ENCODE measurements around the gene NLRP1.

NLRP1 gene

GRCh38 chr17:5485270-5486205 lies 98.8 kb downstream of the NLRP1 start, which contains the start of gene DERL2:
TSS of gene DERL2 (minus strand) at chr17:5486178. CDS start at chr17:5486161, 17 bp downstream.
- Histone ChIP-seq H3K36me3 (ENCODE audit: insufficient read depth, low read length) (peaks cover 77% of the 10 kb centered on the region), H3K27me3 (ENCODE audit: insufficient read depth, low read length, poor library complexity) (no peaks in the 10 kb centered on the region), H3K4me3 (ENCODE audit: low read depth in 1 of 2, low read length in 2 of 2) (peak within 1 kb of the TSS; percentile 91 to 92), H3K27ac (ENCODE audit: low read length) (peak within 1 kb of the TSS; percentile 99), H4K20me1 (ENCODE audit: insufficient read depth, low read length) (peaks cover 39% of the 10 kb centered on the region), H3K9ac (ENCODE audit: low read depth, low read length) (peak within 1 kb of the TSS; percentile 93), H3K9me3 (ENCODE audit: insufficient read depth, low read length, severe bottlenecking) (no peaks in the 10 kb centered on the region), H3K79me2 (ENCODE audit: insufficient read depth, low read length) (peaks cover 80% of the 10 kb centered on the region), H3K4me2 (ENCODE audit: insufficient read depth, low read length) (peak within 1 kb of the TSS; percentile 97), H3K4me1 (ENCODE audit: insufficient read depth, low read length) (peaks cover 46% of the 10 kb centered on the region), H2AFZ (ENCODE audit: low read depth, low read length) (peak within 1 kb of the TSS; percentile 98)
- ATAC-seq (ENCODE audit: insufficient read depth, low read depth) (peak; percentile 10), DNase-seq (no peak)
- TF ChIP-seq EZH2 (IDR thresholded peaks at IDR 0.05; ENCODE audit: borderline replicate concordance, low read depth, low read length, severe bottlenecking): no peak

- Histone ChIP-seq H3K79me2 (ENCODE audit: insufficient read depth, low read length) (peaks cover 68% of the 10 kb centered on the region), H3K4me3 (ENCODE audit: low read depth in 1 of 2, low read length in 2 of 2) (no peak overlapping the region), H2AFZ (ENCODE audit: low read depth, low read length) (no peak overlapping the region), H3K27ac (ENCODE audit: low read length) (no peak overlapping the region), H3K36me3 (ENCODE audit: insufficient read depth, low read length) (peaks cover 81% of the 10 kb centered on the region), H3K9ac (ENCODE audit: low read depth, low read length) (no peak overlapping the region), H4K20me1 (ENCODE audit: insufficient read depth, low read length) (0 out of 2 replicates have a peak, but pooled peaks cover 2% of the 10 kb centered on the region), H3K27me3 (ENCODE audit: insufficient read depth, low read length, poor library complexity) (no peaks in the 10 kb centered on the region), H3K9me3 (ENCODE audit: insufficient read depth, low read length, severe bottlenecking) (no peaks in the 10 kb centered on the region), H3K4me1 (ENCODE audit: insufficient read depth, low read length) (peaks cover 27% of the 10 kb centered on the region), H3K4me2 (ENCODE audit: insufficient read depth, low read length) (no peak overlapping the region)
- ATAC-seq (ENCODE audit: insufficient read depth, low read depth) (no peak), DNase-seq (no peak)
- TF ChIP-seq CTCF (IDR thresholded peaks at IDR 0.05; ENCODE audit: borderline replicate concordance, extremely low read depth, low read length, poor library complexity, severe bottlenecking): no peak
- TF ChIP-seq EZH2 (IDR thresholded peaks at IDR 0.05; ENCODE audit: borderline replicate concordance, low read depth, low read length, severe bottlenecking): no peak
These were observed 102.9 kb downstream of the NLRP1 start for GRCh38 chr17:5481451-5481850.

- Histone ChIP-seq H4K20me1 (ENCODE audit: insufficient read depth, low read length) (0 out of 2 replicates have a peak, but pooled peaks cover 2% of the 10 kb centered on the region), H3K36me3 (ENCODE audit: insufficient read depth, low read length) (peaks cover 85% of the 10 kb centered on the region), H3K27ac (ENCODE audit: low read length) (no peak overlapping the region), H2AFZ (ENCODE audit: low read depth, low read length) (no peak overlapping the region), H3K4me1 (ENCODE audit: insufficient read depth, low read length) (peaks cover 27% of the 10 kb centered on the region), H3K4me3 (ENCODE audit: low read depth in 1 of 2, low read length in 2 of 2) (no peak overlapping the region), H3K79me2 (ENCODE audit: insufficient read depth, low read length) (peaks cover 68% of the 10 kb centered on the region), H3K9me3 (ENCODE audit: insufficient read depth, low read length, severe bottlenecking) (no peaks in the 10 kb centered on the region), H3K9ac (ENCODE audit: low read depth, low read length) (no peak overlapping the region), H3K27me3 (ENCODE audit: insufficient read depth, low read length, poor library complexity) (no peaks in the 10 kb centered on the region), H3K4me2 (ENCODE audit: insufficient read depth, low read length) (no peak overlapping the region)
- DNase-seq (no peak), ATAC-seq (ENCODE audit: insufficient read depth, low read depth) (no peak)
- no peak for TF ChIP-seq EZH2 (IDR thresholded peaks at IDR 0.05; ENCODE audit: borderline replicate concordance, low read depth, low read length, severe bottlenecking)
- TF ChIP-seq CTCF (IDR thresholded peaks at IDR 0.05; ENCODE audit: borderline replicate concordance, extremely low read depth, low read length, poor library complexity, severe bottlenecking): no peak
These were observed 103.3 kb downstream of the NLRP1 start for GRCh38 chr17:5480962-5481361.

- Histone ChIP-seq H3K27ac (ENCODE audit: low read length) (no peak overlapping the region), H2AFZ (ENCODE audit: low read depth, low read length) (no peak overlapping the region), H3K27me3 (ENCODE audit: insufficient read depth, low read length, poor library complexity) (no peaks in the 10 kb centered on the region), H3K36me3 (ENCODE audit: insufficient read depth, low read length) (peaks cover 91% of the 10 kb centered on the region), H3K79me2 (ENCODE audit: insufficient read depth, low read length) (peaks cover 49% of the 10 kb centered on the region), H3K9ac (ENCODE audit: low read depth, low read length) (no peak overlapping the region), H4K20me1 (ENCODE audit: insufficient read depth, low read length) (0 out of 2 replicates have a peak, but pooled peaks cover 2% of the 10 kb centered on the region), H3K4me2 (ENCODE audit: insufficient read depth, low read length) (no peak overlapping the region), H3K9me3 (ENCODE audit: insufficient read depth, low read length, severe bottlenecking) (no peaks in the 10 kb centered on the region), H3K4me3 (ENCODE audit: low read depth in 1 of 2, low read length in 2 of 2) (no peak overlapping the region), H3K4me1 (ENCODE audit: insufficient read depth, low read length) (peaks cover 10% of the 10 kb centered on the region)
- DNase-seq (no peak), ATAC-seq (ENCODE audit: insufficient read depth, low read depth) (no peak)
- no peak for TF ChIP-seq EZH2 (IDR thresholded peaks at IDR 0.05; ENCODE audit: borderline replicate concordance, low read depth, low read length, severe bottlenecking)
- no peak for TF ChIP-seq CTCF (IDR thresholded peaks at IDR 0.05; ENCODE audit: borderline replicate concordance, extremely low read depth, low read length, poor library complexity, severe bottlenecking)
These were observed 105.3 kb downstream of the NLRP1 start for GRCh38 chr17:5478992-5479391.

All from DND-41 (cell line).